ENCODE measurements around the gene TPR. TPM values are rescaled to one million over a fixed set of nuclear protein-coding genes. Genes with fewer than 3 reads are reported as not detected.

Gene TPR
- total and polyA plus RNA-seq, 5 experiments from 2014 or later = 15.9 to 149 (median 65.0) TPM

DNA sequence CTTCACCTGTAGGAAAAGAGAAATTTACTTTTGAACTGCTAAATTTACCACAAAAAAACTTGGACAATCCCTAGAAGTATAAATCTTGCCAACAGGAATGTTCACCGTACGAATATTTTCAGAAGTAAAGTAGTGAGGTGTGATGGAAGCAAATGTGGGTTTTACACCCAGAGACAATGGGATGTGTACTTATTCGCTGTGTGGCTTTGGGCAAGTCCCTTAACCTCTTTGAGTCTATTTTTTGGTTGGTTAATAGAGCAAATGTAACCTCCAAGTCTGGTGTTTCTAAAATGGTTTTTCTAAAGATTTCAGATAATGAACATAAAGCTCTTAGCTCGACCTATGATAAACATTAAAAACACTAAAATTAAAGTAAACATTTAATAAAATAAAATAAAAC, 51.2 kb downstream of the TPR start:
- H3K36me3 Mint-ChIP-seq = peaks cover 12 to 86% (median 41%) of the 10 kb centered on the region in 3 donors
- peaks cover 0 to 20% (median 15%) of the 10 kb centered on the region in 4 donors for H3K4me1 Mint-ChIP-seq
- ATAC-seq (no peak), DNase-seq (no peak)
- H3K27me3 Mint-ChIP-seq = no peaks in the 10 kb centered on the region
- H3K27ac Mint-ChIP-seq = peak overlapping the region in 7 of 10 donors; percentile 8 to 57 (median 37)
- no peaks in the 10 kb centered on the region for H3K9me3 Mint-ChIP-seq
- H3K4me3 Mint-ChIP-seq = peak overlapping the region in 3 of 10 donors; percentile 9 to 11 (median 9)
- POLR2A ChIA-PET = no interaction called here

DNA sequence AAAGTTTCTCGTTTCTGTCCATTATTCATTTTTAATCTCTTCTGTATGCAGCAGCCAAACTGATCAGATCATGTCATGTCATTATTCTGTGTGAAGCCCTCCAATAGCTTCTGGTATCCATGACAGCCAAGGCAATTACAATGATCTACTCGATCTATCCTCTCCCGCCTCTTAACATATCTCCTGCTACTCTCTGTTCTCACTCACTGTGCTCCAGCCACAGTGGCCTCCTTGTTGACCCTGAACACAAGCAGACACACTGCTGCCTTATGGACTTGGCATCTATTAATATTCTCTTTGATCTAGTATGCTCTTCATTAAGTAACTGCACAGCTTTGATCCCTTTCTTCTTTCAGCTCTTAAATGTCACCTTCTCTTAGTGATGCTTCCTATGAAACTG, 59.5 kb downstream of the TPR start:
- Mint-ChIP-seq H3K27ac (peak overlapping the region in 8 of 10 donors; percentile 1 to 27 (median 15)), H3K4me3 (no peak overlapping the region), H3K36me3 (peaks cover 15 to 87% (median 55%) of the 10 kb centered on the region in 3 donors), H3K4me1 (peaks cover 0 to 7% (median 3%) of the 10 kb centered on the region in 4 donors), H3K27me3 (no peaks in the 10 kb centered on the region), H3K9me3 (no peaks in the 10 kb centered on the region)
- POLR2A ChIA-PET = no interaction called here
- ATAC-seq = no peak
- no peak for DNase-seq

DNA sequence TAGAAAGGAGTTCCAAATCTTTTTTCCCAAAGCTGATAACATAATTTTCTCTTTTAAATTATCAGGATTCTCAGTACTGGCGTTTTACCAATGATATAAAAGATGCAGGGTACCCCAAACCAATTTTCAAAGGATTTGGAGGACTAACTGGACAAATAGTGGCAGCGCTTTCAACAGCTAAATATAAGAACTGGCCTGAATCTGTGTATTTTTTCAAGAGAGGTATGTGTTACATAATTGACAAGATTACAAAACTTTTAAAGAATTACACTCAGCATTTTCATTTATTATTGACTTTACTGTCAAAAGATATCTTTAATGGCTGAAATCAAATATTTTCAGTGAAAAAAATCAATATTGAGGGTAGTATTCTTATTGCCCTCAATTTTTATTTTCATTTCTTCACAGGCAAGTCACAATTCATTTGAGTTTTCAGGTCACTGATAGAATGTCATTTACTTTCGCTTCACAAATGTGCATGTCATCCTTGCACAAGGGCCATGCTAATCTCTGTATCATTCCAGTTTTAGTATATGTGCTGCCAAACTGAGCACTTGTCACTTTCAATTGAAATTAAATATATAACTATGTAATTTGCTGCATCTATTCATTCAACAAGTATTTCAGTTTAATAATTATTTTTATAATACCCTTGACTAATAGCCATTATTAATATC, 63.5 kb downstream of the TPR start:
- H3K27me3 Mint-ChIP-seq = no peaks in the 10 kb centered on the region
- DNase-seq = no peak

DNA sequence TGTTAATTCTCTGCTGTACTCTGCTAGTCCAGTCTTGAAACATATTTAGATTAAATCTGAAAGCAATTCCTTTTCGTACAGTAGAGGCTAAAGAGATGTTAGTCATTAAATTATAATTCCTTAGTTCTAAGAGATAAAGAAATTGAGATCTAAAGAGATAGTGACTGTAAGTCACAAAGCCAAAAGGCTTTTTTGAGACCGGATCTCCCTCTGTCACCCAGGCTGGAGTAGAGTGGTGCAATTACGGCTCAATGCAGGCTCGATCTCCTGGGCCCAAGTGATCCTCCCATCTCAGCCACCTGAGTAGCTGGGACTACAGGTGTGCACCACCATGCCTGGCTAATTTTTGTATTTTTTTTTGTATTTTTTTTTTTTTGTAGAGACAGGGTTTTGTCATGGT, 64.7 kb downstream of the TPR start:
- no peaks in the 10 kb centered on the region for H3K9me3 Mint-ChIP-seq
- H3K27ac Mint-ChIP-seq = peak overlapping the region in 1 of 10 donors; percentile 51
- H3K4me3 Mint-ChIP-seq = no peak overlapping the region
- POLR2A ChIA-PET = no interaction called here
- no peaks in the 10 kb centered on the region for H3K27me3 Mint-ChIP-seq
- H3K4me1 Mint-ChIP-seq = peaks cover 7 to 25% (median 16%) of the 10 kb centered on the region in 4 donors
- peaks cover 2 to 40% (median 28%) of the 10 kb centered on the region in 3 donors for H3K36me3 Mint-ChIP-seq
- no peak for ATAC-seq
- no peak for DNase-seq

More for the DNA sequence above, 63.5 kb downstream of the TPR start:
- no peaks in the 10 kb centered on the region for H3K9me3 Mint-ChIP-seq
- no peak overlapping the region for H3K4me3 Mint-ChIP-seq
- no peak for ATAC-seq
- peak overlapping the region in 2 of 10 donors; percentile 9 to 15 for H3K27ac Mint-ChIP-seq
- peaks cover 9 to 53% (median 39%) of the 10 kb centered on the region in 3 donors for H3K36me3 Mint-ChIP-seq
- H3K4me1 Mint-ChIP-seq = peaks cover 2 to 17% (median 6%) of the 10 kb centered on the region in 4 donors
- POLR2A ChIA-PET = no interaction called here

DNA sequence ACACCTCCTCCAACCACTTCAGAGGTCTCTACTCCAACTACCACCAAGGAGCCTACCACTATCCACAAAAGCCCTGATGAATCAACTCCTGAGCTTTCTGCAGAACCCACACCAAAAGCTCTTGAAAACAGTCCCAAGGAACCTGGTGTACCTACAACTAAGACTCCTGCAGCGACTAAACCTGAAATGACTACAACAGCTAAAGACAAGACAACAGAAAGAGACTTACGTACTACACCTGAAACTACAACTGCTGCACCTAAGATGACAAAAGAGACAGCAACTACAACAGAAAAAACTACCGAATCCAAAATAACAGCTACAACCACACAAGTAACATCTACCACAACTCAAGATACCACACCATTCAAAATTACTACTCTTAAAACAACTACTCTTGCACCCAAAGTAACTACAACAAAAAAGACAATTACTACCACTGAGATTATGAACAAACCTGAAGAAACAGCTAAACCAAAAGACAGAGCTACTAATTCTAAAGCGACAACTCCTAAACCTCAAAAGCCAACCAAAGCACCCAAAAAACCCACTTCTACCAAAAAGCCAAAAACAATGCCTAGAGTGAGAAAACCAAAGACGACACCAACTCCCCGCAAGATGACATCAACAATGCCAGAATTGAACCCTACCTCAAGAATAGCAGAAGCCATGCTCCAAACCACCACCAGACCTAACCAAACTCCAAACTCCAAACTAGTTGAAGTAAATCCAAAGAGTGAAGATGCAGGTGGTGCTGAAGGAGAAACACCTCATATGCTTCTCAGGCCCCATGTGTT, 66.6 kb downstream of the TPR start:
- POLR2A ChIA-PET = interaction anchor here (0.7 to 1.2 kb wide), 2 partner anchors 67 to 1062 kb away, joined by 3 to 5 read pairs; partner anchors contain the start of genes ODR4 and TPR
- no peaks in the 10 kb centered on the region for H3K27me3 Mint-ChIP-seq
- H3K27ac Mint-ChIP-seq = no peak overlapping the region
- ATAC-seq = no peak
- H3K36me3 Mint-ChIP-seq = peaks cover 0 to 24% (median 16%) of the 10 kb centered on the region in 3 donors
- DNase-seq = peak in 2 of 10 donors; percentile 14 to 17
- H3K4me1 Mint-ChIP-seq = peaks cover 15 to 40% (median 32%) of the 10 kb centered on the region in 4 donors
- no peaks in the 10 kb centered on the region for H3K9me3 Mint-ChIP-seq
- no peak overlapping the region for H3K4me3 Mint-ChIP-seq

DNA sequence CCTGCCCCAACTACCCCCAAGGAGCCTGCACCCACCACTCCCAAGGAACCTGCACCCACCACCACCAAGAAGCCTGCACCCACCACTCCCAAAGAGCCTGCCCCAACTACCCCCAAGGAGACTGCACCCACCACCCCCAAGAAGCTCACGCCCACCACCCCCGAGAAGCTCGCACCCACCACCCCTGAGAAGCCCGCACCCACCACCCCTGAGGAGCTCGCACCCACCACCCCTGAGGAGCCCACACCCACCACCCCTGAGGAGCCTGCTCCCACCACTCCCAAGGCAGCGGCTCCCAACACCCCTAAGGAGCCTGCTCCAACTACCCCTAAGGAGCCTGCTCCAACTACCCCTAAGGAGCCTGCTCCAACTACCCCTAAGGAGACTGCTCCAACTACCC, 67.6 kb downstream of the TPR start:
- Mint-ChIP-seq H3K27me3 (no peaks in the 10 kb centered on the region), H3K4me1 (peaks cover 17 to 44% (median 36%) of the 10 kb centered on the region in 4 donors), H3K9me3 (no peaks in the 10 kb centered on the region), H3K36me3 (peaks cover 0 to 17% (median 11%) of the 10 kb centered on the region in 3 donors), H3K27ac (no peak overlapping the region), H3K4me3 (no peak overlapping the region)
- DNase-seq (no peak), ATAC-seq (no peak)
- POLR2A ChIA-PET = no interaction called here

DNA sequence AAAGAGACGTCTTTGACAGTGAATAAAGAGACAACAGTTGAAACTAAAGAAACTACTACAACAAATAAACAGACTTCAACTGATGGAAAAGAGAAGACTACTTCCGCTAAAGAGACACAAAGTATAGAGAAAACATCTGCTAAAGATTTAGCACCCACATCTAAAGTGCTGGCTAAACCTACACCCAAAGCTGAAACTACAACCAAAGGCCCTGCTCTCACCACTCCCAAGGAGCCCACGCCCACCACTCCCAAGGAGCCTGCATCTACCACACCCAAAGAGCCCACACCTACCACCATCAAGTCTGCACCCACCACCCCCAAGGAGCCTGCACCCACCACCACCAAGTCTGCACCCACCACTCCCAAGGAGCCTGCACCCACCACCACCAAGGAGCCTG, 68.5 kb downstream of the TPR start:
- peak overlapping the region in 8 of 10 donors; percentile 8 to 77 (median 56) for H3K4me3 Mint-ChIP-seq
- DNase-seq (peak in 1 of 10 donors; percentile 15), ATAC-seq (peak; percentile 21 to 26)
- POLR2A ChIA-PET = interaction anchor here (0.7 kb wide), 1 partner anchor 63 kb away, joined by 3 read pairs; no protein-coding TSS in a partner anchor
- peaks cover 18 to 50% (median 37%) of the 10 kb centered on the region in 4 donors for H3K4me1 Mint-ChIP-seq
- H3K27me3 Mint-ChIP-seq = no peaks in the 10 kb centered on the region
- H3K27ac Mint-ChIP-seq = peak overlapping the region; percentile 50 to 97 (median 82)
- no peaks in the 10 kb centered on the region for H3K9me3 Mint-ChIP-seq
- peaks cover 0 to 11% (median 11%) of the 10 kb centered on the region in 3 donors for H3K36me3 Mint-ChIP-seq

DNA sequence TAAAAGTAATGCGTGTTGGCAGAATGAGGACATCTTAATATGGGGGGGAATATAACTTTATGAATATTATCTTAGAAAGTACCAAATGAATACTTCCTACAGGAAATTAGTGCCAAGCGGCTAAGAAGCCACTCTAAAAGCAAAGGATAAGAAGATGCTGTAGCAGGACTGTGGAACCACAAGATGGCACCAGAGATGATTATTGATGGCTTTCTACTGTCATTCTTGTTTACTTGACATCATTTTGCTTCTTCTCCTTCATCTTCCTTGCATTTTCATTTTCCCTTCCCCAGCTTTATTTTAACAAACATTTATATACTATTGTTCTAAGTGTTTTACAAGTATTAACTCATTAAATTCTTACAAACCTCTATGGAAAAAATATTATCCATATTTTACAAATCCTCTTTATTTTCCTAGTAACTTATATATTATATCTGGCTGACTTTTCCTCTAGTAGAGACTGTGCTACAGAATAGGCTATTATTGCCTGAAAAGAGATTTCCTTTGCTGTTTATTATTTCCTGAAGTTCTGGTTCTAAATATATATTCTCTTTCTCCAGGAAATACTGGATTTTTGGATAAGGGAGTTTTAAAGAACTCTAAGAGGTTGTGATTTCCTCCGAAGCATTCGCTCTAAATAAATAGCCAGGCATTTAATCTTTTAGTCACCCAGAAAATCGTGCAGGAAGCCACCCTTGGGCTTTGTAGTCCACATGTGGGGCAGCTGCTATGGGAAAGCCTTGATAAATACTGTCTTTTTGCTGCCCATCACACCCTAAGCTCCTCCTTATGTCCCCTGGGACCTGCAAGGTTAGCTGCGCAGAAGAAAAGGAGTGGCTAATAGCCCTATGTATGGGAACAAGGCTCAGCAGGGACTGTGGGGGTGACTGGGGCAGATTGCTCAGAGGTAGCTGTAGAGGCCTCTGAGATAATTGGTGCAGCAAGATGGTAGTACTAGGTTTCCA, 69.8 kb downstream of the TPR start:
- Mint-ChIP-seq H3K4me3 (peak overlapping the region in 7 of 10 donors; percentile 8 to 52 (median 34)), H3K4me1 (peaks cover 19 to 52% (median 38%) of the 10 kb centered on the region in 4 donors), H3K36me3 (peaks cover 0 to 4% (median 3%) of the 10 kb centered on the region in 3 donors), H3K27me3 (no peaks in the 10 kb centered on the region), H3K9me3 (no peaks in the 10 kb centered on the region), H3K27ac (peak overlapping the region; percentile 57 to 97 (median 80))
- DNase-seq (peak in 2 of 10 donors; percentile 33 to 39), ATAC-seq (peak; percentile 49 to 57)
- POLR2A ChIA-PET = interaction anchor here (1.4 kb wide), 1 partner anchor 15 kb away, joined by 7 read pairs; no protein-coding TSS in a partner anchor

DNA sequence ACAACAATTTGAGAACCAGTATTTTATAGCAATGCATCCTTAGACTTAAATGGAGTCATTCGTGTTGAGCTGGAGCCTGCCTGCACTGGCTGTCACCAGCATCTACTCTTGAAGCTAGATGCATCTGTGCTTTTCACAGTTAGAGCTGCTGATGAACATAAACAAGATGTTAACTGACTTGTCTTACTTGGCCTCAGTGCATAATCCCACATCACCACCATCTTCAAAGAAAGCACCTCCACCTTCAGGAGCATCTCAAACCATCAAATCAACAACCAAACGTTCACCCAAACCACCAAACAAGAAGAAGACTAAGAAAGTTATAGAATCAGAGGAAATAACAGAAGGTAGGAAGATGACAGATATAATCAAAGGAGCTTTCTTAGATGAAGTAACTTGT, 71.1 kb downstream of the TPR start:
- ATAC-seq (peak; percentile 73 to 80), DNase-seq (peak in 4 of 10 donors; percentile 29 to 81 (median 60))
- H3K27me3 Mint-ChIP-seq = no peaks in the 10 kb centered on the region
- POLR2A ChIA-PET = interaction anchor here (0.9 to 1.4 kb wide), 2 partner anchors 14 to 47 kb away, joined by 3 to 7 read pairs; no protein-coding TSS in a partner anchor
- peak overlapping the region in 8 of 10 donors; percentile 15 to 62 (median 46) for H3K4me3 Mint-ChIP-seq
- no peaks in the 10 kb centered on the region for H3K36me3 Mint-ChIP-seq
- no peaks in the 10 kb centered on the region for H3K9me3 Mint-ChIP-seq
- peak overlapping the region; percentile 57 to 97 (median 85) for H3K27ac Mint-ChIP-seq
- H3K4me1 Mint-ChIP-seq = peaks cover 21 to 53% (median 35%) of the 10 kb centered on the region in 4 donors

DNA sequence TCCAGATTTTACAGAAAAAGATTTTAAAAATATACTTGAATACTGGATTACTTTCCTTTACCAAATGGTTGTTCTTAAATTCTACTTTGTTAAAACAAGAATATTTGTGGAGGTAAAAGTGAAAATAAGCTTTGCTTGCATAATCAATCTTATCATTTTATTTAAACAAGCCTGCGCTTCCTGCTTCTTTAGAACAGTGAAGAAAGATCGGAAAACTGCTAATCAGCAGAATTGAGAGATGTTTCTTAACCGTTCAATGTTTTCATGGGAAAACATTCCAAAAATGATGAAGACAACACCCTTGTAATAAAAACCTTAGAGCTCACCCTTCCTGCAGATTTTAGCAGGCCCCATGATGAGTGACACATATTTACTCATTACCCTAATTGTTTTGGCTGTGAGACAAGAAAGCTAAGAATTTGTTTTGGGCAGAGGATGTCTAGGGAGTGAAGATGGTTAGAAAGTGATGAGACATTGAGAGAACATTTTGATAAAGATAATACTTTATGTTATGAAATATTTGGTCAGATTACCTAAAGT, 72.6 kb downstream of the TPR start:
- peak overlapping the region in 5 of 10 donors; percentile 38 to 91 (median 46) for H3K27ac Mint-ChIP-seq
- peaks cover 21 to 53% (median 36%) of the 10 kb centered on the region in 4 donors for H3K4me1 Mint-ChIP-seq
- DNase-seq = no peak
- no peaks in the 10 kb centered on the region for H3K27me3 Mint-ChIP-seq
- no peak for ATAC-seq
- no peak overlapping the region for H3K4me3 Mint-ChIP-seq
- POLR2A ChIA-PET = interaction anchor here (0.7 to 1.9 kb wide), 3 partner anchors 10 to 42 kb away, joined by 3 to 9 read pairs (median 3); no protein-coding TSS in a partner anchor
- no peaks in the 10 kb centered on the region for H3K36me3 Mint-ChIP-seq
- no peaks in the 10 kb centered on the region for H3K9me3 Mint-ChIP-seq

DNA sequence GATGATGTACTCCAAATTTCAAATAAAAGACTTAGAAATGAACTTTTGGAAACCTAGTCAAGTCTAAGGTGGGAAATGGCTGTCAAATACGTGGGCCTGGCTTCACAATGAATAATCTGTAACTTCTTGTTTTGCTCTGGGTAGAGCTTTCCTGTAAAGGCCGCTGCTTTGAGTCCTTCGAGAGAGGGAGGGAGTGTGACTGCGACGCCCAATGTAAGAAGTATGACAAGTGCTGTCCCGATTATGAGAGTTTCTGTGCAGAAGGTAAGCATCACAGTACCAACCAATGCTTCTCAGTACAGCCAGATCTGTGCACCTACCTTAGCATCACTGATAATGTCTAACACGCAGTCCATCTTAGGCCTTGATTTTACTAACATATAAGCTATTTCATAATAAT, 73.6 kb downstream of the TPR start:
- no peaks in the 10 kb centered on the region for H3K27me3 Mint-ChIP-seq
- H3K4me1 Mint-ChIP-seq = peaks cover 19 to 46% (median 34%) of the 10 kb centered on the region in 4 donors
- ATAC-seq (no peak), DNase-seq (no peak)
- no peaks in the 10 kb centered on the region for H3K9me3 Mint-ChIP-seq
- H3K36me3 Mint-ChIP-seq = no peaks in the 10 kb centered on the region
- peak overlapping the region in 9 of 10 donors; percentile 17 to 88 (median 61) for H3K27ac Mint-ChIP-seq
- POLR2A ChIA-PET = interaction anchor here (1.1 to 1.9 kb wide), 2 partner anchors 9 to 12 kb away, joined by 3 to 9 read pairs; no protein-coding TSS in a partner anchor
- peak overlapping the region in 2 of 10 donors; percentile 7 to 23 for H3K4me3 Mint-ChIP-seq
